Osteocyte (in vitro differentiated cells): ENCODE results near the gene ITM2B. TPM values are rescaled to one million over a fixed set of nuclear protein-coding genes. Genes with fewer than 3 reads are reported as not detected.

Source experiments
- DNase-seq: peaks from one replicate; pipeline ENCODE4 v3.0.0; 2021; ENCODE audit warnings: mixed read lengths; ENCODE audit not compliant: unreplicated experiment; ENCODE audit errors: extremely low spot score
- H3K27ac Mint-ChIP-seq: one replicate; pipeline ENCODE4 v1.8.0; 2021; ENCODE audit warnings: mild to moderate bottlenecking, mixed read lengths; ENCODE audit not compliant: unreplicated experiment
- H3K27me3 Mint-ChIP-seq: one replicate; pipeline ENCODE4 v1.8.0; 2021; ENCODE audit warnings: mixed read lengths; ENCODE audit not compliant: unreplicated experiment
- H3K36me3 Mint-ChIP-seq: one replicate; pipeline ENCODE4 v1.8.0; 2021; ENCODE audit warnings: mixed read lengths; ENCODE audit not compliant: unreplicated experiment
- H3K4me1 Mint-ChIP-seq: one replicate; pipeline ENCODE4 v1.8.0; 2021; ENCODE audit warnings: mixed read lengths; ENCODE audit not compliant: unreplicated experiment
- H3K4me3 Mint-ChIP-seq: one replicate; pipeline ENCODE4 v1.8.0; 2021; ENCODE audit warnings: mild to moderate bottlenecking, moderate library complexity, mixed read lengths; ENCODE audit not compliant: unreplicated experiment
- H3K9me3 Mint-ChIP-seq: one replicate; pipeline ENCODE4 v1.8.0; 2021; ENCODE audit warnings: mixed read lengths; ENCODE audit not compliant: unreplicated experiment
- CTCF ChIP-seq: fragments of 200-600 bp; sonication (generic); IDR thresholded peaks from 2 replicates; pipeline ENCODE4 v1.5.0; 2021; ENCODE audit warnings: antibody characterized with exemption, mild to moderate bottlenecking, moderate library complexity
- total RNA-seq: library from RNA; stranded (reverse); gene quantifications from 2 replicates; pipeline ENCODE4 v1.2.1, GENCODE V29; 2021

Gene ITM2B
- total RNA-seq, 1 donor from 2014 or later, result 510 TPM

GRCh38 chr13:48251611-48252081 lies 18.6 kb downstream of the ITM2B start:
- Mint-ChIP-seq H3K36me3 (peaks cover 23% of the 10 kb centered on the region), H3K9me3 (no peaks in the 10 kb centered on the region), H3K27me3 (no peaks in the 10 kb centered on the region), H3K27ac (no peak overlapping the region), H3K4me1 (peaks cover 7% of the 10 kb centered on the region), H3K4me3 (no peak overlapping the region)
- TF ChIP-seq CTCF, result no peak
- no peak for DNase-seq

GRCh38 chr13:48252176-48252575 lies 19.2 kb downstream of the ITM2B start:
- no peak for TF ChIP-seq CTCF
- H3K4me1 Mint-ChIP-seq, result peaks cover 7% of the 10 kb centered on the region
- no peaks in the 10 kb centered on the region for H3K9me3 Mint-ChIP-seq
- H3K27ac Mint-ChIP-seq, result no peak overlapping the region
- no peaks in the 10 kb centered on the region for H3K27me3 Mint-ChIP-seq
- no peak overlapping the region for H3K4me3 Mint-ChIP-seq
- no peak for DNase-seq
- peaks cover 26% of the 10 kb centered on the region for H3K36me3 Mint-ChIP-seq

GRCh38 chr13:48253849-48254248 lies 20.8 kb downstream of the ITM2B start:
- no peak for DNase-seq
- H3K9me3 Mint-ChIP-seq, result no peaks in the 10 kb centered on the region
- no peak for TF ChIP-seq CTCF
- H3K36me3 Mint-ChIP-seq, result peaks cover 37% of the 10 kb centered on the region
- H3K27me3 Mint-ChIP-seq, result no peaks in the 10 kb centered on the region
- no peak overlapping the region for H3K4me3 Mint-ChIP-seq
- no peak overlapping the region for H3K27ac Mint-ChIP-seq
- peaks cover 10% of the 10 kb centered on the region for H3K4me1 Mint-ChIP-seq

- Mint-ChIP-seq H3K4me1 (peaks cover 12% of the 10 kb centered on the region), H3K27me3 (no peaks in the 10 kb centered on the region), H3K4me3 (no peak overlapping the region), H3K36me3 (peaks cover 46% of the 10 kb centered on the region), H3K27ac (no peak overlapping the region), H3K9me3 (no peaks in the 10 kb centered on the region)
- DNase-seq, result no peak
- no peak for TF ChIP-seq CTCF
These were observed 22.1 kb downstream of the ITM2B start for GRCh38 chr13:48255090-48255489.

GRCh38 chr13:48255954-48256353 lies 22.9 kb downstream of the ITM2B start:
- no peak for TF ChIP-seq CTCF
- Mint-ChIP-seq H3K9me3 (no peaks in the 10 kb centered on the region), H3K4me1 (peaks cover 12% of the 10 kb centered on the region)

More at GRCh38 chr13:48255954-48256353, 22.9 kb downstream of the ITM2B start:
- no peak overlapping the region for H3K27ac Mint-ChIP-seq
- no peak overlapping the region for H3K4me3 Mint-ChIP-seq
- H3K36me3 Mint-ChIP-seq, result peaks cover 50% of the 10 kb centered on the region
- H3K27me3 Mint-ChIP-seq, result no peaks in the 10 kb centered on the region
- no peak for DNase-seq
